Measurements from ENCODE around the gene STK11.
"Not testable (repeated sequence)": the region's sequence is repeated elsewhere in the genome, so short reads cannot be mapped to it uniquely, and the experiment has no call there.

STK11 gene

GRCh38 chr19:1189419-1189818, 16.2 kb upstream of the STK11 start:
- TF ChIP-seq CTCF (IDR thresholded peaks at IDR 0.05; ENCODE audit: borderline replicate concordance, control extremely low read depth, extremely low read depth, insufficient read depth, missing control alignments), result no peak
- DNase-seq (ENCODE audit: low spot score), result no peak
- in situ Hi-C loops (cut with MboI; ENCODE audit: low sequenced_read_pairs, unreplicated experiment), result no loop called here

- TF ChIP-seq CTCF (IDR thresholded peaks at IDR 0.05; ENCODE audit: borderline replicate concordance, control extremely low read depth, extremely low read depth, insufficient read depth, missing control alignments), result no peak
- in situ Hi-C loops (cut with MboI; ENCODE audit: low sequenced_read_pairs, unreplicated experiment), result no loop called here
- no peak for DNase-seq (ENCODE audit: low spot score)
These were observed 6.0 kb upstream of the STK11 start for GRCh38 chr19:1199531-1199930.

- DNase-seq (ENCODE audit: low spot score); in situ Hi-C loops (cut with MboI; ENCODE audit: low sequenced_read_pairs, unreplicated experiment): not testable (repeated sequence)
These were observed 5.0 kb upstream of the STK11 start for GRCh38 chr19:1200614-1201013.

GRCh38 chr19:1206150-1206863, 729 bp downstream of the STK11 start:
- DNase-seq (ENCODE audit: low spot score), result no peak
- TF ChIP-seq CTCF (IDR thresholded peaks at IDR 0.05; ENCODE audit: borderline replicate concordance, control extremely low read depth, extremely low read depth, insufficient read depth, missing control alignments), result no peak
- in situ Hi-C loops (cut with MboI; ENCODE audit: low sequenced_read_pairs, unreplicated experiment), result no loop called here

GRCh38 chr19:1206864-1207450, 1.4 kb downstream of the STK11 start:
- in situ Hi-C loops (cut with MboI; ENCODE audit: low sequenced_read_pairs, unreplicated experiment), result no loop called here
- no peak for DNase-seq (ENCODE audit: low spot score)
- no peak for TF ChIP-seq CTCF (IDR thresholded peaks at IDR 0.05; ENCODE audit: borderline replicate concordance, control extremely low read depth, extremely low read depth, insufficient read depth, missing control alignments)

GRCh38 chr19:1208830-1209229, 3.3 kb downstream of the STK11 start:
- in situ Hi-C loops (cut with MboI; ENCODE audit: low sequenced_read_pairs, unreplicated experiment); DNase-seq (ENCODE audit: low spot score): not testable (repeated sequence)

- no peak for DNase-seq (ENCODE audit: low spot score)
- no peak for TF ChIP-seq CTCF (IDR thresholded peaks at IDR 0.05; ENCODE audit: borderline replicate concordance, control extremely low read depth, extremely low read depth, insufficient read depth, missing control alignments)
- in situ Hi-C loops (cut with MboI; ENCODE audit: low sequenced_read_pairs, unreplicated experiment), result no loop called here
These were observed 4.6 kb downstream of the STK11 start for GRCh38 chr19:1210227-1210538.
